Immature natural killer cell (primary cell): Measurements from ENCODE around the gene PAK5. TPM values are rescaled to one million over a fixed set of nuclear protein-coding genes. Genes with fewer than 3 reads are reported as not detected.

ENCODE experiments used
- DNase-seq, 3 donors: peaks; one replicate each; pipeline ENCODE4 v3.0.0; 2022; ENCODE audit warnings: mixed read lengths in 1 of 3
- H3K27ac Mint-ChIP-seq, 6 donors: one replicate each; pipeline ENCODE4 v1.8.0; 2020; ENCODE audit warnings: mixed read lengths in 6 of 6, mild to moderate bottlenecking in 5 of 6, inconsistent platforms in 4 of 6, moderate library complexity in 3 of 6
- H3K27me3 Mint-ChIP-seq, 3 donors: one replicate each; pipeline ENCODE4 v1.8.0; 2020 to 2021; ENCODE audit warnings: low read depth in 3 of 3, mild to moderate bottlenecking in 3 of 3, mixed read lengths in 3 of 3, moderate library complexity in 3 of 3, inconsistent platforms in 1 of 3
- H3K36me3 Mint-ChIP-seq, 3 donors: one replicate each; pipeline ENCODE4 v1.8.0; 2020; ENCODE audit warnings: mixed read lengths in 3 of 3, inconsistent platforms in 2 of 3, mild to moderate bottlenecking in 2 of 3
- H3K4me1 Mint-ChIP-seq, 2 donors: one replicate each; pipeline ENCODE4 v1.8.0; 2020; ENCODE audit warnings: inconsistent platforms in 2 of 2, mild to moderate bottlenecking in 2 of 2, mixed read lengths in 2 of 2, moderate library complexity in 1 of 2
- H3K4me3 Mint-ChIP-seq, 5 donors: one replicate each; pipeline ENCODE4 v1.8.0; 2020; ENCODE audit warnings: mild to moderate bottlenecking in 5 of 5, mixed read lengths in 5 of 5, inconsistent platforms in 3 of 5, moderate library complexity in 3 of 5
- H3K9me3 Mint-ChIP-seq, 6 donors: one replicate each; pipeline ENCODE4 v1.8.0; 2020; ENCODE audit warnings: mild to moderate bottlenecking in 6 of 6, mixed read lengths in 6 of 6, inconsistent platforms in 4 of 6, moderate library complexity in 3 of 6
- polyA plus RNA-seq, 3 donors: library from polyadenylated mRNA; unstranded; fragments of 300-500 nt; fragmentation: Illumina TruSeq; gene quantifications; one replicate each; pipeline ENCODE4 v1.2.3, GENCODE V29; 2021

The PAK5 gene
- polyA plus RNA-seq, 3 donors from 2014 or later: not detected

DNA sequence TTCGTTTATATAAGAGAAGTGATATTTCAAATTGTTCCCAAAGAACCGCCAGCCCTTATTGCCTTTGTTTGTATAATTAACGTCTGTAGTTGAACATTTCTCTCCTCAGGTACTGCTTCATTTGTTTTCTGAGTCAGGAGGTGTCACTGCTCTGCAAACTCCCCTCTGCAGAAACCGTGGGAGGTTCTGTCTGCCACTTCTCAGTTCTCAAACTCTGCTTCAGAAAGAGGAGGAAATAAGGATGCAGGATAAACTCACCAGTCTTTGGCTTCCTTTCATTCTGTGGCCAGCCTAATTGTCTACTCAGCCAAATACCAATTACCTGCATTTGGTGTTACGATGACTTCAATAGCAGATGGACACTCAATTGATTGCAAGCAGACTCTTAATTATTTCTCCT, 149.8 kb downstream of the PAK5 start:
- H3K27me3 Mint-ChIP-seq: peaks cover 0 to 2% (median 1%) of the 10 kb centered on the region in 3 donors
- no peak for DNase-seq
- H3K9me3 Mint-ChIP-seq: peaks cover 0 to 4% (median 0%) of the 10 kb centered on the region in 6 donors
- no peaks in the 10 kb centered on the region for H3K36me3 Mint-ChIP-seq
- no peaks in the 10 kb centered on the region for H3K4me1 Mint-ChIP-seq
- H3K27ac Mint-ChIP-seq: no peak overlapping the region
- no peak overlapping the region for H3K4me3 Mint-ChIP-seq

DNA sequence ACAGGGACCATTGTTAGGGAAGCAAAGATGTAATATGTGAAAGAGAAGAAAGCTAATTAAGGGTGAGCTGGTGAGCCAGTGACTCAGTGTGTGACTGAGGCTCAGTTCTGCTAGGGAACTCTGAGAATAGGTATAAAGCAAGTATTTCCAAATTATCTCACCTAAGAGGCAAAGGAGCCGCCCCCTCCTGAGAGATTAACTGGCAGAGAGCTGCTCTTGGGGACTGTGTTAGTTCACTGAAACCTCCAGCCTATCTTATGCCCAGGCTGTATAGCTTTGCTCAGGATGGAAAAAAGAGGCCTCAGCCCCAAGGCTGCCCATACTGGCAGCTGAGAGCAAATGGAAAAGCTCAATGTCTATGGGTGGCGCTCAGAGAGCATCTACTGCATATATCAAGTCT, 152.0 kb downstream of the PAK5 start:
- no peak overlapping the region for H3K27ac Mint-ChIP-seq
- H3K9me3 Mint-ChIP-seq: peaks cover 0 to 4% (median 0%) of the 10 kb centered on the region in 6 donors
- H3K4me1 Mint-ChIP-seq: no peaks in the 10 kb centered on the region
- H3K36me3 Mint-ChIP-seq: no peaks in the 10 kb centered on the region
- DNase-seq: no peak
- peaks cover 0 to 2% (median 1%) of the 10 kb centered on the region in 3 donors for H3K27me3 Mint-ChIP-seq
- no peak overlapping the region for H3K4me3 Mint-ChIP-seq

DNA sequence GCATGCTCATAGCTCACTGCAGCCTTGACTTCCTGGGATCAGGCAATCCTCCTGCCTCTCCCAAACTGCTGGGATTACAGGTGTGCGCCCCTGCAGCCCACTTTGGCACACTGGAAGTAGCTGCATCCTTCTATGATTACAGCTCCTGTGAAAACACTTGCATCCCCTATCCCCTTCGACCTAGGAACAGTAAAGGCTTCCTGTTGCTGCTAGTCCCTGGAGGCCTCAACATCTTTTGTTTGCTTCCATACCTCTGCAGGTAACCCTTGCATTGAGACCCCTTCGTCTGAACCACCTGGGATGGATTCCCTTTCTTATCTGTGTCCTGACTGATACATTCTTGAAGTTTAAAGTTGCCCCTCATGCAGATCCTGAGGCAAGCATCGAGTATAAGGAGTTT, 152.4 kb downstream of the PAK5 start:
- no peak for DNase-seq

DNA sequence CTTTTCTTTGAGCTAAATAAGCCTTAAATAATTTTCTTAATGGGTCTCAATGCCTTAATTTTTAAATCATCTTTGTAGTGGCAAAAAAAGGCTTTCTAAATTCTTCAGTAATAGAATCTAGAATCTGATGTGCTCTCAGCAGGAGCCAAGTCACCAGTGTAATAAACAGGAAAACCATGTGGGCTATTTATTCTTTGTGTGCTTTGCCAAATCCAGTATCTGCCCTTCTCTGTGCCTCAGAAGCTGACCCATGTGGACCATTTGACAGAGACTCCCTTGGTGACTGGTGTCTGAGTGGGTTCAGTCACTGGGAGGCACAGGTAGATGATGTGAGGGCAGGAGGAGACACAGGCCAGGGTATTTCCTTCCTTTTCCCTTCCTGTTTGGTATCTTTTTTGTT, 152.9 kb downstream of the PAK5 start:
- no peak for DNase-seq
- Mint-ChIP-seq H3K36me3 (no peaks in the 10 kb centered on the region), H3K27ac (no peak overlapping the region), H3K4me1 (no peaks in the 10 kb centered on the region), H3K9me3 (peaks cover 0 to 4% (median 0%) of the 10 kb centered on the region in 6 donors), H3K27me3 (peaks cover 0 to 2% (median 1%) of the 10 kb centered on the region in 3 donors), H3K4me3 (no peak overlapping the region)

More for the DNA sequence above, 152.4 kb downstream of the PAK5 start:
- no peaks in the 10 kb centered on the region for H3K4me1 Mint-ChIP-seq
- H3K27ac Mint-ChIP-seq: no peak overlapping the region
- H3K27me3 Mint-ChIP-seq: peaks cover 0 to 2% (median 1%) of the 10 kb centered on the region in 3 donors
- no peaks in the 10 kb centered on the region for H3K36me3 Mint-ChIP-seq
- peaks cover 0 to 4% (median 0%) of the 10 kb centered on the region in 6 donors for H3K9me3 Mint-ChIP-seq
- H3K4me3 Mint-ChIP-seq: no peak overlapping the region

DNA sequence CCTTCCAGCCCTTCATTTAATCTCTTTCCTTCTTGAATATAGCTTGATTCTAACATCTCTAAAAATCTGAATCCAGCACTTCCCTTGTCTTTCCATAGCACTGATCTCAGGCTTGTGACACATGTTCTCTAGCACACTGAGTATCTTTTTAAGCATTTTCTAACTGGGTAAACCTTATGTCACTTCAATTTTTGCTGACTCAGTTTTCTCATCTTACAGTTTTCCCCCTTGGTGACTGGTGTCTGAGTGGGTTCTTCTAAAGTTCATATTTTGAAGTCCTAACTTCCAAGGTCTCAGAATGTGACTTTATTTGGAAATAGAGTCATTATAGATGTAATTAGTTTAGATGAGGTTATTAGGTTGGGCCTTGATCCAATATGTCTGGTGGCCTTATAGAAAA, 153.9 kb downstream of the PAK5 start:
- Mint-ChIP-seq H3K4me1 (no peaks in the 10 kb centered on the region), H3K27me3 (peaks cover 0 to 2% (median 0%) of the 10 kb centered on the region in 3 donors), H3K27ac (no peak overlapping the region), H3K4me3 (no peak overlapping the region), H3K9me3 (no peaks in the 10 kb centered on the region), H3K36me3 (no peaks in the 10 kb centered on the region)
- no peak for DNase-seq

DNA sequence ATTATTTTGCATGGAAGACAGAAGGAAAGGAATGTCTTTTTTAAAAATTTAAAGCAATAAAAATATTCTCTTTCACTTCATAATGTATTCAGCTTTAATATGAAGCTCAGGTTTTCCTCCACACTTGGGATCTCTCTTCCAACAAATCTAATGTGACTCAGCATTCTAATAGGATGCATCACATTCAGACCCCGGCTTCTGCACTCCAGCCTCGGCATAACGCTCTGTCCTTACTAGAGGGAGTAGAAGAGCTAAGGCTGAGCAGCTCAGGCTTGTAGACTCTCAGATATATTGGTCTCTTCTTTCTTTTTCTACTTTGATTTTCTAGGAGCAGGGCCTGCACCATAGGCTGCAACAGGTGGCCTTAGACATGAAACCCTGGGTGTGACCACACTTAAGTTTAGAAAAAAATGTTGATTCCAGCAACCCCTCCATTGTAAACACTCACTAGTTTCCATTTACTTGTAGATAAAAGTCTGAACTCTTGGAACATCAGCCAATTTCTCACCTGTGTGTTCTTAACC, 161.7 kb downstream of the PAK5 start:
- H3K27ac Mint-ChIP-seq: no peak overlapping the region
- H3K9me3 Mint-ChIP-seq: peaks cover 0 to 1% (median 0%) of the 10 kb centered on the region in 6 donors
- DNase-seq: no peak
- no peaks in the 10 kb centered on the region for H3K4me1 Mint-ChIP-seq
- H3K36me3 Mint-ChIP-seq: no peaks in the 10 kb centered on the region
- no peak overlapping the region for H3K4me3 Mint-ChIP-seq
- peaks cover 0 to 2% (median 0%) of the 10 kb centered on the region in 3 donors for H3K27me3 Mint-ChIP-seq

DNA sequence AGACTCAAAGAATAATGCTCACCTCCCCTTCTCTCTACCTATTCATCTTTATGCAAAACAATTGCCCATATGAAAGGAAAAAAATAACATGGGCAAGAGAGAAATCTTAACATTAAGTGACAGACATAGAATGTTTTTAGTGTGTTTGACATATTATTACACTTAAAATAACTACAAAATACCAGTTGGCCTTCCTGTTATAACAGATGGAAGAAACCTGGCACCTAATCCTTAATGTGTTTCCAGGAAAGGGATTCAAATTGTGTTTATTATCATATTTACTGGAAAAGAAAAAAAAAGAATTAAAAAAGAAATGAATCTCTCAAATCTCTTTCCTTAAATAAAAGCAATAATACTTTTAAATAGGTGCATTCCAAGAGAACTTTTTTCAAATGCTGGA, 165.9 kb downstream of the PAK5 start:
- Mint-ChIP-seq H3K27me3 (peaks cover 0 to 2% (median 0%) of the 10 kb centered on the region in 3 donors), H3K27ac (no peak overlapping the region), H3K36me3 (no peaks in the 10 kb centered on the region), H3K9me3 (peaks cover 0 to 3% (median 0%) of the 10 kb centered on the region in 6 donors), H3K4me3 (no peak overlapping the region), H3K4me1 (no peaks in the 10 kb centered on the region)
- no peak for DNase-seq

DNA sequence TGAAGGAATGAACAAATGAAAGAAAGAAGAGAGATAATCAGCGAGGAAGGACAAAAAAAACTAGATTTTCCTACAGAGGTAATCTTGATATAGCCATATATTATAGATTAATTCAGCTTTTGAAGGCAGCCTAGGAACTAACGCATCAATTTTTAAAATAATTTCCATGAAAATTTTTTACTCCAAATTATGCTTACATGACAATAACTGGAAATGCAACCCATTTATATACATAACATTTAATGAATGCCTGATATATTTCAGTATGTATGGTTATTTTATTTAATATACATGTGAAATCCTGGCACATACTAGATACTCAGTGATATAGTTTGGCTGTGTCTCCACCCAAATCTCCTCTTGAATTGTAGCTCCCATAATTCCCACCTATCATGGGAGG, 166.8 kb downstream of the PAK5 start:
- H3K9me3 Mint-ChIP-seq: peaks cover 0 to 3% (median 0%) of the 10 kb centered on the region in 6 donors
- peaks cover 0 to 2% (median 0%) of the 10 kb centered on the region in 3 donors for H3K27me3 Mint-ChIP-seq
- no peaks in the 10 kb centered on the region for H3K36me3 Mint-ChIP-seq
- H3K27ac Mint-ChIP-seq: no peak overlapping the region
- no peaks in the 10 kb centered on the region for H3K4me1 Mint-ChIP-seq
- no peak for DNase-seq
- H3K4me3 Mint-ChIP-seq: no peak overlapping the region

DNA sequence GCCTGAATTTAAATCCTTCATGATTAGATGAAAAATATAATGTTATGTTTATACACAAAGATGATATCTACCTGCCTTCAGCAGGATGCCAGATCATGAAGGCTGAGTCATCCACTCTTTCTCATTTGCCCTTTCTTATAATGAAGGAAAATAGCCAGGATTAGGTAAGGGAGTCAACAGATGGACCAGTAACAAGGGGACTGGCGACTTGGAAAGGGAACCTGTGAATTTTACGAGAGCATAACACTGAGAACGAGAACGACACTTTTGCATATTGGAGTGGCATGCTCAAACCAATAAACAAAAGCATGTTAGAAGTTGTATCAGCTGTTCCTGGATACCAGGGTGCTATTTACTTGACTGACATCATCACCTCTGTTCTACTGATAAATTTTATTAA, 170.5 kb downstream of the PAK5 start:
- H3K9me3 Mint-ChIP-seq: peaks cover 0 to 1% (median 0%) of the 10 kb centered on the region in 6 donors
- DNase-seq: no peak
- H3K36me3 Mint-ChIP-seq: no peaks in the 10 kb centered on the region
- no peak overlapping the region for H3K27ac Mint-ChIP-seq
- peaks cover 0 to 4% (median 4%) of the 10 kb centered on the region in 3 donors for H3K27me3 Mint-ChIP-seq
- H3K4me3 Mint-ChIP-seq: no peak overlapping the region
- H3K4me1 Mint-ChIP-seq: no peaks in the 10 kb centered on the region

DNA sequence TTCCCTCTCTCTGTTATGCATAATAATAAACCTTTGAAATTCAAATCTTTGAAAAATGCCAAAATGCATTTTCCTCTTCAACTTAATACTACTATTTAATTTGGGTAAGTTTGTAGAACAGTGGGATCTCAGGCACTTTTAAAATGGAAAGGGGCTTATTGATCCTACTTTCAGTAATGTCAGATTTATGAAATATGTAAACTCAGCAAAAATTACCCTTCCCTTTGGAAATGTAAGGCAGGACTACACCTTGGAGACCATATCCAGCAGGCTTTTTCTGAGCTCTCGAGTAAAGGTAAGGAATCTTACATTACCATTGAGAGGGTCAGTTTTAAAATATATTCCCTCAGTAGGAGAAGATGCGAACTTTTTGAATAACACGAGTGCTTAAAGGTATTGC, 175.5 kb downstream of the PAK5 start:
- peaks cover 2 to 4% (median 2%) of the 10 kb centered on the region in 3 donors for H3K27me3 Mint-ChIP-seq
- no peak for DNase-seq

DNA sequence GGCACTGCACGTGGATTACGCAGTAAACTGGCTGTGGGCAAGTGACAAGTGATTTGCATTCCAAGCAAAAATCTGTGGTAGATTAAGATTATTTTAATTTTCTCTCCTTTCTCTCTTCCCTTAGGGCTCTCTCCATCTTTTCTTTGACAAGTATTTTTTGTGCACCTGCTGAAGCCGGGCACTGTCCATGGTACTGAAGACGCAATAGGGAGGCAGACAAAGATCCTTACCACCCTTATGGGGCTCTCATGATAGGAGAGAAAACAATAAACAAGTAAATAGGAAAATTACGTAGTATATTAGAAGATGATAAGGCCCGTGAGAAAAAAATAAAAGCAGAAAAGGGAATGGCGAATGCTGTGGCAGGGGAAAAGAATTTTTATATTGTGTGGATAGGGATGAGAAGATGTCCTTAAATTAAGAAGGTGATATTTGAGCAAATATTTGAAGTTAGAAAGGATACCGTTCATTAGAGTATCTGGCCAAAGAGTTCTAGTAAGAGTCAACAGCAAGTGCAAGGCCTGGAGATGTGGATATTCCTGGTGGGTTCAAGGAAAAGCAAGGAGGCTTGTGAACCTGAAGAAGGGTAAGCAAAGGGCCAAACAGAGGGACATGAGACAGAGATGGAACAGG, 178.5 kb downstream of the PAK5 start:
- Mint-ChIP-seq H3K27ac (no peak overlapping the region), H3K9me3 (peaks cover 0 to 12% (median 4%) of the 10 kb centered on the region in 6 donors), H3K4me1 (no peaks in the 10 kb centered on the region), H3K4me3 (no peak overlapping the region), H3K36me3 (no peaks in the 10 kb centered on the region), H3K27me3 (peaks cover 0 to 3% (median 2%) of the 10 kb centered on the region in 3 donors)
- no peak for DNase-seq

More for the DNA sequence above, 175.5 kb downstream of the PAK5 start:
- H3K36me3 Mint-ChIP-seq: no peaks in the 10 kb centered on the region
- no peak overlapping the region for H3K27ac Mint-ChIP-seq
- H3K9me3 Mint-ChIP-seq: peaks cover 0 to 8% (median 2%) of the 10 kb centered on the region in 6 donors
- no peaks in the 10 kb centered on the region for H3K4me1 Mint-ChIP-seq
- no peak overlapping the region for H3K4me3 Mint-ChIP-seq

DNA sequence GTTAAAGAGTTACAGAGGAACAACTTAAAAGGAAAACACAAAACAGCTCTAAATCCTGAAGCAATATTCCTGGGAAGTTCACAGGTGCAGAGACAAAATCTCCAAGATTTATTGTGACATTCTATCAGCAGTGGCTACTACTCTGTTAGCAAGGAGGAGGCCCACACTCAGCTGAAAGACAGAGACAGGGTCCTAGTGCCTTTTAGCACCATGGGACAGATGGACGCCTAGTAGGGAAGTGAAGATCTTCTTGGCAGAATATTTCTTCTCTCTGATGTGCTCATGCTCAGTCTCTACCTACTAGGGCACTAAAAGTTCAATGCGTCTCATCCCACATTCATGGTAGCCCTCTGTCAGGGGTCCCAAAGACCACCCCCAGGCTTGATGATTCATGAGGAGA, 191.1 kb downstream of the PAK5 start:
- no peak overlapping the region for H3K4me3 Mint-ChIP-seq
- no peak for DNase-seq
- no peaks in the 10 kb centered on the region for H3K4me1 Mint-ChIP-seq
- no peaks in the 10 kb centered on the region for H3K36me3 Mint-ChIP-seq
- H3K9me3 Mint-ChIP-seq: peaks cover 0 to 5% (median 0%) of the 10 kb centered on the region in 6 donors
- peaks cover 0 to 5% (median 0%) of the 10 kb centered on the region in 3 donors for H3K27me3 Mint-ChIP-seq
- H3K27ac Mint-ChIP-seq: no peak overlapping the region

DNA sequence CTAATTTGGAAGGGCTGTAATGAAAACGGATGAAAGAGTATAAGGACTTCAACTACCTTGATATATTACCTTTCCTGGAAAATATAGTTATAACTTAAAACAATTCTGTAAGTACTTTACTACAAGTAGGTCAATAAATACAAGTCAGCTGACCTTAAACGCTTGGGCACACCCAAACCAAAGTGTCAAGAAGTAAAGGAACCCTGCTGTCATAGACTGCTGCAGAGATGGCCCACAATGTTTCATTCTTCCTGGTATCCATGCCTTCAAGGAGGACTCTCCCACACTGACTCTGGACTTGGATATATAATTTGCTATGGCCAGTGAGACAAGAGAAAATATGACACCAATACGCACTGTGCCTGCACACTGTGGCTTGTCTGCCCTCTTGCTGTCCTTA, 192.5 kb downstream of the PAK5 start:
- H3K9me3 Mint-ChIP-seq: peaks cover 0 to 5% (median 0%) of the 10 kb centered on the region in 6 donors
- no peaks in the 10 kb centered on the region for H3K4me1 Mint-ChIP-seq
- no peak overlapping the region for H3K4me3 Mint-ChIP-seq
- peaks cover 0 to 5% (median 0%) of the 10 kb centered on the region in 3 donors for H3K27me3 Mint-ChIP-seq
- no peak for DNase-seq
- no peaks in the 10 kb centered on the region for H3K36me3 Mint-ChIP-seq
- no peak overlapping the region for H3K27ac Mint-ChIP-seq

DNA sequence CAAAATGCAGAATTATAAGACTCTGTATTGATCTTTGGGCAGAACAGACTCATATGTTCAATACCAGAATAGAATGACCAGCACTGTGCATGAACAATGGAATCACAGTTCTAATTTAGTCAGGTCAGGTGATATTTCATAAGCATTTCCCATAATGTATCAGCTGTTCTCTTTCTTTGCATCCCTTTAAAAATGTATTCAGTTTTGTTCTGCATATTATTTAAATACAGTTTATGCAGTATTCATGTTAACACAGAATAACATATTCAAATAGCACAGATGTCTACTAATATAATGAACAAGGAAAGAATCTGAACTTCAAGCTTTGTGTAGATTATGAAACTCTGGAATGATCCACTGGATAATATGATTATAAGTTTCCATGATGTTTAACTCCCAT, 196.0 kb downstream of the PAK5 start:
- Mint-ChIP-seq H3K27ac (no peak overlapping the region), H3K4me1 (no peaks in the 10 kb centered on the region), H3K4me3 (no peak overlapping the region), H3K27me3 (peaks cover 0 to 2% (median 0%) of the 10 kb centered on the region in 3 donors), H3K36me3 (no peaks in the 10 kb centered on the region), H3K9me3 (peaks cover 0 to 6% (median 0%) of the 10 kb centered on the region in 6 donors)
- no peak for DNase-seq
